ENCODE data around the gene KRTAP5-6. TPM values are rescaled to one million over a fixed set of nuclear protein-coding genes. Genes with fewer than 3 reads are reported as not detected.

Gene KRTAP5-6
- total RNA-seq, 1 donor from 2014 or later, result not detected

DNA sequence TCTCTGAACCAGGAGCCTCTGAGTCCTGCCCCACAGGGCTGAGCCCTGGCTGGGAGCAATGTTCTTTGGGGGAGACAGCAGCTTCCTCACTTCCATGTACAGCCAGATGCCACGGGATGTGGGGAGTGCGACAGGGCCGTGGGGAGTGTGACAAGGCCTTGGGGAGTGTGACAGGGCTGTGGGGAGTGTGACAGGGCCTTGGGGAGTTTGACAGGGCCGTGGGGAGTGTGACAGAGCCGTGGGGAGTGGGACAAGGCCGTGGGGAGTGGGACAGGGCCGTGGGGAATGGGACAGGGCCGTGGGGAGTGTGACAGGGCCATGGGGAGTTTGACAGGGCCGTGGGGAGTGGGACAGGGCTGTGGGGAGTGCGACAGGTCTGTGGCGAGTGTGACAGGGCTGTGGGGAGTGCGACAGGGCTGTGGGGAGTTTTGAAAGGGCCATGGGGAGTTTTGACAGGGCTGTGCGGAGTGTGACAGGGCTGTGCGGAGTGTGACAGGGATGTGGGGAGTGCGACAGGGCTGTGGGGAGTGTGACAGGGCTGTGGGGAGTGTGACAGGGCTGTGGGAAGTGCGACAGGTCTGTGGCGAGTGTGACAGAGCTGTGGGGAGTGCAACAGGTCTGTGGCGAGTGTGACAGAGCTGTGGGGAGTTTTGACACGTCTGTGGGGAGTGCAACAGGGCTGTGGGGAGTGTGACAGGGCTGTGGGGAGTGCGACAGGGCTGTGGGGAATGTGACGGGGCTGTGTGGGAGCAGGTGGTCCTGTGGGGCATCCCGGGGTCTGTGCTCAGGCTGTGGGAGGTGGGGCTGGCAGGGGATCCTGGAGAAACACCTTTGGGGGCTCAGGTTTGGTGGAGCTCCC, 6.6 kb upstream of the KRTAP5-6 start:
- Mint-ChIP-seq H3K4me1 (ENCODE audit: unreplicated experiment) (peaks cover 11% of the 10 kb centered on the region), H3K36me3 (ENCODE audit: unreplicated experiment) (no peaks in the 10 kb centered on the region), H3K4me3 (ENCODE audit: unreplicated experiment) (no peak overlapping the region), H3K27ac (ENCODE audit: unreplicated experiment) (no peak overlapping the region), H3K27me3 (ENCODE audit: unreplicated experiment) (peaks cover 16% of the 10 kb centered on the region), H3K9me3 (ENCODE audit: unreplicated experiment) (no peaks in the 10 kb centered on the region)
- DNase-seq (ENCODE audit: extremely low spot score, unreplicated experiment), result no peak
- TF ChIP-seq, protein P1, sequence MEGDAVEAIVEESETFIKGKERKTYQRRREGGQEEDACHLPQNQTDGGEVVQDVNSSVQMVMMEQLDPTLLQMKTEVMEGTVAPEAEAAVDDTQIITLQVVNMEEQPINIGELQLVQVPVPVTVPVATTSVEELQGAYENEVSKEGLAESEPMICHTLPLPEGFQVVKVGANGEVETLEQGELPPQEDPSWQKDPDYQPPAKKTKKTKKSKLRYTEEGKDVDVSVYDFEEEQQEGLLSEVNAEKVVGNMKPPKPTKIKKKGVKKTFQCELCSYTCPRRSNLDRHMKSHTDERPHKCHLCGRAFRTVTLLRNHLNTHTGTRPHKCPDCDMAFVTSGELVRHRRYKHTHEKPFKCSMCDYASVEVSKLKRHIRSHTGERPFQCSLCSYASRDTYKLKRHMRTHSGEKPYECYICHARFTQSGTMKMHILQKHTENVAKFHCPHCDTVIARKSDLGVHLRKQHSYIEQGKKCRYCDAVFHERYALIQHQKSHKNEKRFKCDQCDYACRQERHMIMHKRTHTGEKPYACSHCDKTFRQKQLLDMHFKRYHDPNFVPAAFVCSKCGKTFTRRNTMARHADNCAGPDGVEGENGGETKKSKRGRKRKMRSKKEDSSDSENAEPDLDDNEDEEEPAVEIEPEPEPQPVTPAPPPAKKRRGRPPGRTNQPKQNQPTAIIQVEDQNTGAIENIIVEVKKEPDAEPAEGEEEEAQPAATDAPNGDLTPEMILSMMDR (IDR thresholded peaks at IDR 0.05), result no peak

DNA sequence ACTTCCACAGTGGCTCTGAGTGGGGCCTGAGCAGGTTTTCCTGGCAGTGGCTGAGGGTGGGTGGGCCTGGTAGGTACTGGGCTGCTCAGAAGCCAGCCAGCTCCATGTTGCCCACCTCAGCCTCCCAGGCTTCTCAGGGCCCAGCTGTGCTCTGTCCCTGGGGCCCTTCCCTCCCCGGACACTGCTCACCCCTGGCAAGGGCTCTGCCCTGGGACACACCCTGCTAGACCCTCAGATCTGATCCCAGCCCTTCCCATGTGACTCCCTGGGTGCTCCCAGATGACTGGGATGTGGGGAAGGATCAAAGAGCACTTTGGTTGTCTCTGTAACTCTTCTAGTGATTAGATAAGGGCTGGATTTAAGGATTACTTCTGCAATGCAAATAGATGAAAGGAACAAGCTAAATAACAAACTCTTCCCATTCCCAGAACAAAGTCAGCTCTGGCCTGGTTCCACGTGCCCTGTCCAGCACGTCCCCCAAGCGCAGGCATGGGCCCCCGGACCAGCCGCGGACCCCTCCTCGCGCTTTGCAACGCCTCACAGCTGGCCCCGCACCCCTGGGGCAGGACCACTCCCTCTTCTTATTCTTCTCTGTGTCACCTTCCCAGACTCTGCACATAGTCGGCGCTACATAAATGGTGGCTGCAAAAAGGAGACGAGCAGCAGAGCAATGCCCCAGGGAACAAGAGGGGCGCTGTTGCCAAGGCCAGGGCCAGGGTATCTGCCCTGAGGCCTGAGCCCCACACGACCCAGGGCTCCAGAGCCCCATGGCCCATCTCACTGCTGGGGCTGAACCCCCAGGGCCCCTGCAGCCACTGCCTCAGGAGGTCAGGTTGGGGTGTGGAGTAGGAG, 5.7 kb upstream of the KRTAP5-6 start:
- no peak overlapping the region for H3K4me3 Mint-ChIP-seq (ENCODE audit: unreplicated experiment)
- H3K9me3 Mint-ChIP-seq (ENCODE audit: unreplicated experiment), result no peaks in the 10 kb centered on the region
- no peak overlapping the region for H3K27ac Mint-ChIP-seq (ENCODE audit: unreplicated experiment)
- peaks cover 20% of the 10 kb centered on the region for H3K27me3 Mint-ChIP-seq (ENCODE audit: unreplicated experiment)
- DNase-seq (ENCODE audit: extremely low spot score, unreplicated experiment), result no peak
- TF ChIP-seq, protein P1 (IDR thresholded peaks at IDR 0.05), result no peak
- H3K36me3 Mint-ChIP-seq (ENCODE audit: unreplicated experiment), result no peaks in the 10 kb centered on the region
- H3K4me1 Mint-ChIP-seq (ENCODE audit: unreplicated experiment), result peaks cover 11% of the 10 kb centered on the region

DNA sequence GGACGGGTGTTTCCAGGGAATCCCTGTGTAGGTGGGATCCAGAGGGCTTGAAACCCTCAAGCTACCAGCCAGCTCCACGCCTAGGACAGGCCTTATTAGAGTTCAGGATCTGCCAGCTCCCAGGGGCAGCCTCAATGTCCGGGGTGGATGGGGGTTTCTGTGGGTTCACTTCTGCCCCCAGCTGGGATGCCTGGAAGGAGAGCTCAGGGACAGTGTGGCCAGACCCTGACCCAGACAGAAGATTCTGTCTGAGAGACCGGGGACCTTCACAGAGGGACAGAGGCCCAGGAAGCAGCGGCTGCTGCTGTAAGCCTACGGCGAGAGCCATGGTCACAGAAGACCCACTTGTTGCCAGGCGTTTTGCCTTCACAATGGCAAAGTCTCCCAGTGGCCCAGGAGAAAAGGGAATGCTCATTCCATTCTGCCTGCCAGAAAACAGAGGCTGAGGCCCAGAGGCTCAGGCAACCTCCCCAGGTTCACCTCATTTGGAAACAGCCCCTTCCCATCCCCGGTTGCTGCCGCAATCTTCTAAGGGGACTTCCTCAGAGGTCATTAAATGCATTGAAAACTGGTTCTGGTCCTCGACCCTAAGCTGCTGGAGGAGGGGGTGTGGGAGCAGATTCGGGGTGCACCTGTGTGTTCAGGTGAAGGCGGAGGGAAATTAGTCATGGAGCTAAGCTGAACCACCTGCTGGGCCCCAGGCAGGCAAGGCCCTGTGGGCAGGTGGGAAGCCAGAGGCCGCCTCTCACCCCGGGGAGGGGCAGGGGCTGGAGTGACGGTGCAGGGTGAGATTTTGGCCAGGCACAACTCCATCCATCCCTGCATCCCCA, 4.9 kb upstream of the KRTAP5-6 start:
- Mint-ChIP-seq H3K27me3 (ENCODE audit: unreplicated experiment) (peaks cover 22% of the 10 kb centered on the region), H3K4me1 (ENCODE audit: unreplicated experiment) (peaks cover 11% of the 10 kb centered on the region), H3K36me3 (ENCODE audit: unreplicated experiment) (no peaks in the 10 kb centered on the region), H3K27ac (ENCODE audit: unreplicated experiment) (no peak overlapping the region), H3K4me3 (ENCODE audit: unreplicated experiment) (no peak overlapping the region), H3K9me3 (ENCODE audit: unreplicated experiment) (no peaks in the 10 kb centered on the region)
- DNase-seq (ENCODE audit: extremely low spot score, unreplicated experiment), result no peak
- TF ChIP-seq, protein P1 (IDR thresholded peaks at IDR 0.05), result no peak

DNA sequence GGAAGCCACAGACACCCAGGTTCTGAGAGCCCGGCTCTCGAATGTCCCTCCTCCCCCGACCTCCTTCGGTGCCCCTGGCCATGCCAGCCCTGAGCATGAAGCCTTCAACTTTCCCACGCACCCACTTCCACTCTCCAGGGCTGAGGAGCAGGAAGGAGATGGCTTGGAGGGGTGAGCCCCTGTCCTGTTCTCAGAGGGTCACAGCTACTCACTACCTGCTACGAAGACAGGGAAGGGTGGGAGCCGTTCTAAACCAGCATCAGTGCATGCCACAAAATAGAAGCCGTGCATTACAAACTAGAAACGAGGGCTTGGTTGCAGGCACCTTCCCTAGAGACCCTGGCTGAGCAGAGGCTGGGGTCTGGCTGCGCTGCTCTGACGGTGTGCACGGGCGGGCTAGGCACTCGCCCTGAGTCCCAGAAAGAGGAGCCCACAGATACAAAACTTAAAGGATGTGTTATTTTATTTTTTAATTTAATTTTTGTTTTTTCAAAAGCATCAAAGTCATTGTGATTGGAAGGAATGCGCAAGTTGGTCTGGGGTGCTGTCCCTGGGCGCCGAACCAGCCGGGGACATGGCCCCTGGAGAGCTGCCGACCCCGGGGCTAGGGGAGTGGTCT, 4.2 kb upstream of the KRTAP5-6 start:
- Mint-ChIP-seq H3K4me3 (ENCODE audit: unreplicated experiment) (peak overlapping the region; percentile 48), H3K27ac (ENCODE audit: unreplicated experiment) (no peak overlapping the region), H3K27me3 (ENCODE audit: unreplicated experiment) (peaks cover 22% of the 10 kb centered on the region), H3K4me1 (ENCODE audit: unreplicated experiment) (peaks cover 11% of the 10 kb centered on the region), H3K36me3 (ENCODE audit: unreplicated experiment) (no peaks in the 10 kb centered on the region), H3K9me3 (ENCODE audit: unreplicated experiment) (no peaks in the 10 kb centered on the region)
- no peak for DNase-seq (ENCODE audit: extremely low spot score, unreplicated experiment)
- TF ChIP-seq, protein P1 (IDR thresholded peaks at IDR 0.05), result no peak

Data from osteocyte (in vitro differentiated cells).